SU-DHL-6 (cell line): ENCODE results near the gene NOS3.

ENCODE experiments used
- H2AFZ ChIP-seq: fragments of 200-600 bp; sonication (generic); 2 replicates; pipeline ENCODE4 v1.6.1; 2014; ENCODE audit warnings: low read depth, mild to moderate bottlenecking, moderate library complexity, mixed read lengths, antibody characterized with exemption, low read length; ENCODE audit not compliant: severe bottlenecking
- H3F3A ChIP-seq: fragments of 200-600 bp; shearing (Covaris generic); 2 replicates; pipeline ENCODE4 v1.6.0; 2016; ENCODE audit warnings: antibody characterized with exemption, mild to moderate bottlenecking; ENCODE audit not compliant: insufficient read depth
- H3K27ac ChIP-seq: fragments of 200-600 bp; sonication (generic); 2 replicates; pipeline ENCODE4 v1.5.1; 2016; ENCODE audit warnings: low read depth, mild to moderate bottlenecking, low read length, moderate library complexity, mixed read lengths
- H3K27me3 ChIP-seq: fragments of 200-600 bp; sonication (generic), shearing (Covaris generic); 2 replicates; pipeline ENCODE4 v1.6.0; 2014; ENCODE audit warnings: mild to moderate bottlenecking, low read length
- H3K36me3 ChIP-seq: fragments of 200-600 bp; sonication (generic); 2 replicates; pipeline ENCODE4 v1.6.1; 2014; ENCODE audit warnings: mild to moderate bottlenecking, low read length, mixed read lengths
- H3K4me2 ChIP-seq: fragments of 300-600, 200-600 bp; shearing (Covaris generic), sonication (generic); 2 replicates; pipeline ENCODE4 v1.6.0; 2014; ENCODE audit warnings: low read length, low read depth, mild to moderate bottlenecking; ENCODE audit not compliant: poor library complexity, severe bottlenecking
- H3K4me3 ChIP-seq: fragments of 200-600 bp; sonication (generic); 2 replicates; pipeline ENCODE4 v1.5.1; 2014; ENCODE audit warnings: antibody characterized with exemption, low read length, mild to moderate bottlenecking, mixed read lengths; ENCODE audit not compliant: insufficient read depth, poor library complexity, severe bottlenecking
- H3K79me2 ChIP-seq: fragments of 200-600 bp; sonication (generic); 2 replicates; pipeline ENCODE4 v1.6.1; 2014; ENCODE audit warnings: mild to moderate bottlenecking, low read length, moderate library complexity; ENCODE audit not compliant: insufficient read depth
- H3K9ac ChIP-seq: fragments of 200-600 bp; sonication (generic); 2 replicates; pipeline ENCODE4 v1.7.0; 2014; ENCODE audit warnings: mild to moderate bottlenecking, low read length
- H3K9me2 ChIP-seq: fragments of 200-600 bp; sonication (generic); replicated peaks from 2 replicates; pipeline ENCODE4 v1.6.1; 2014; ENCODE audit warnings: low read length; ENCODE audit not compliant: insufficient read depth
- H3K9me3 ChIP-seq: fragments of 200-600 bp; sonication (generic); 2 replicates; pipeline ENCODE4 v1.6.1; 2014; ENCODE audit warnings: low read length, mixed read lengths; ENCODE audit not compliant: insufficient read depth
- H4K20me1 ChIP-seq: fragments of 200-600 bp; sonication (generic); 2 replicates; pipeline ENCODE4 v1.6.1; 2014; ENCODE audit warnings: low read depth, mild to moderate bottlenecking, antibody characterized with exemption, low read length, moderate library complexity, mixed read lengths
- EZH2phosphoT487 ChIP-seq: fragments of 200-600 bp; sonication (generic), shearing (Covaris generic); conservative IDR thresholded peaks from 2 replicates; pipeline ENCODE4 v1.6.1; 2018; ENCODE audit warnings: mild to moderate bottlenecking, antibody characterized with exemption, low read length, moderate library complexity, mixed read lengths
- TF ChIP-seq, protein P1 (sequence below): fragments of 200-600 bp; sonication (generic); IDR thresholded peaks from one replicate; pipeline ENCODE4 v1.5.1; 2017; ENCODE audit warnings: antibody characterized with exemption, mild to moderate bottlenecking, low read length, moderate library complexity; ENCODE audit not compliant: insufficient read depth, poor library complexity, severe bottlenecking

Gene NOS3

GRCh38 chr7:150975536-150976319 is 15.1 kb upstream of the NOS3 start:
- no peak overlapping the region for H3K9ac ChIP-seq
- H3K4me3 ChIP-seq = no peak overlapping the region
- H3K27ac ChIP-seq = no peak overlapping the region
- no peaks in the 10 kb centered on the region for H3K9me3 ChIP-seq
- no peaks in the 10 kb centered on the region for H4K20me1 ChIP-seq
- no peaks in the 10 kb centered on the region for H3F3A ChIP-seq
- H3K36me3 ChIP-seq = no peaks in the 10 kb centered on the region
- no peaks in the 10 kb centered on the region for H3K27me3 ChIP-seq
- H2AFZ ChIP-seq = no peak overlapping the region
- H3K4me2 ChIP-seq = peak overlapping the region; percentile 54
- H3K79me2 ChIP-seq = no peaks in the 10 kb centered on the region
- H3K9me2 ChIP-seq = no peaks in the 10 kb centered on the region
- TF ChIP-seq EZH2phosphoT487 = no peak
- TF ChIP-seq, protein P1, sequence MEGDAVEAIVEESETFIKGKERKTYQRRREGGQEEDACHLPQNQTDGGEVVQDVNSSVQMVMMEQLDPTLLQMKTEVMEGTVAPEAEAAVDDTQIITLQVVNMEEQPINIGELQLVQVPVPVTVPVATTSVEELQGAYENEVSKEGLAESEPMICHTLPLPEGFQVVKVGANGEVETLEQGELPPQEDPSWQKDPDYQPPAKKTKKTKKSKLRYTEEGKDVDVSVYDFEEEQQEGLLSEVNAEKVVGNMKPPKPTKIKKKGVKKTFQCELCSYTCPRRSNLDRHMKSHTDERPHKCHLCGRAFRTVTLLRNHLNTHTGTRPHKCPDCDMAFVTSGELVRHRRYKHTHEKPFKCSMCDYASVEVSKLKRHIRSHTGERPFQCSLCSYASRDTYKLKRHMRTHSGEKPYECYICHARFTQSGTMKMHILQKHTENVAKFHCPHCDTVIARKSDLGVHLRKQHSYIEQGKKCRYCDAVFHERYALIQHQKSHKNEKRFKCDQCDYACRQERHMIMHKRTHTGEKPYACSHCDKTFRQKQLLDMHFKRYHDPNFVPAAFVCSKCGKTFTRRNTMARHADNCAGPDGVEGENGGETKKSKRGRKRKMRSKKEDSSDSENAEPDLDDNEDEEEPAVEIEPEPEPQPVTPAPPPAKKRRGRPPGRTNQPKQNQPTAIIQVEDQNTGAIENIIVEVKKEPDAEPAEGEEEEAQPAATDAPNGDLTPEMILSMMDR = no peak

DNA sequence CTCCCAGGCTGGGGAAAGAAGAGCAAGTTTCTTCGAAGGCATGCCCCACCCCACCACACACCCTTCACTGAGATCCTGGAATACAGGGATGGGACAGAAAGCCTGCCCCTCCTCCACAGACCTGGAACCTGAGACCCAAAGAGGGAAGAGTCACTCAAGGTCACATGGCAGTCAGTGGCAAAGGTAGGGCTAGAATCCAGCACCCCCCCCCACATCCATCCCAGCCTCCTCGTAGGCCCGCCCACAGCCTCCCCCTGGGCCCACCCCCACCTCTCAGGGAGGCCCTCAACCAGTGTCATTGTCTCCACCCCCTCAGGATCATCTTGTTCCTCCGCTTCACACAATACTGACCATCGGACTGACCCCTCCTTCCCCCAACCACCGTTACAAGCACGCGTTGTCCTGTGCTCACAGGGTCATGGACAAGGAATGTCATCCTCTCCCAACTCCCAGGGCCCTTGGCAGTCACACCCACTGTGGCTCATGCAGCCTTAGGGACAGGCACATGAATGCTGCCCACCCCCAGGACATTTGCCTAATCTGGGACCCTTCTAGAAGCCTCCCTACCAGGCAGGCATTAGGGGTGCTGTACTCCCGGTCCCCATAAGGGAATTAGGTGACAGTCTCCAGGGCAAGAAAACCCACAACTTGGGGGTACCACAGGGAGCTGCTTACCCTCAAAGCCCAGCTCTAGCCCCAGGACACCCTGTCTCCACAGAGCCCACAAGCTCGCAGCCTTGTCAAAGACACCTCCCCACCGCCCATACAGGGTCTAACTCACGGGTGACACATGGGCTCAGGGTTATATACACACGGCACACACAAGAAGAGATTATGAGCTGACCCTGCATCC is 14.1 kb upstream of the NOS3 start:
- H3K27me3 ChIP-seq = no peaks in the 10 kb centered on the region
- no peak overlapping the region for H3K27ac ChIP-seq
- H3F3A ChIP-seq = no peaks in the 10 kb centered on the region
- H4K20me1 ChIP-seq = no peaks in the 10 kb centered on the region
- no peak for TF ChIP-seq EZH2phosphoT487
- H3K9me3 ChIP-seq = no peaks in the 10 kb centered on the region
- H3K4me2 ChIP-seq = no peak overlapping the region
- H3K79me2 ChIP-seq = no peaks in the 10 kb centered on the region
- H2AFZ ChIP-seq = no peak overlapping the region
- no peaks in the 10 kb centered on the region for H3K9me2 ChIP-seq
- no peaks in the 10 kb centered on the region for H3K36me3 ChIP-seq
- no peak overlapping the region for H3K4me3 ChIP-seq
- H3K9ac ChIP-seq = no peak overlapping the region

- H3K9me2 ChIP-seq = no peaks in the 10 kb centered on the region
- H3K9ac ChIP-seq = no peak overlapping the region
- no peak overlapping the region for H3K27ac ChIP-seq
- no peak for TF ChIP-seq EZH2phosphoT487
- TF ChIP-seq, protein P1 = no peak
- no peaks in the 10 kb centered on the region for H3F3A ChIP-seq
- H3K36me3 ChIP-seq = no peaks in the 10 kb centered on the region
- no peaks in the 10 kb centered on the region for H3K79me2 ChIP-seq
- H2AFZ ChIP-seq = no peak overlapping the region
- no peaks in the 10 kb centered on the region for H4K20me1 ChIP-seq
- no peaks in the 10 kb centered on the region for H3K9me3 ChIP-seq
- no peak overlapping the region for H3K4me2 ChIP-seq
- no peaks in the 10 kb centered on the region for H3K27me3 ChIP-seq
- no peak overlapping the region for H3K4me3 ChIP-seq
Measured at GRCh38 chr7:150977382-150978125, 13.3 kb upstream of the NOS3 start.
